HG03066 (cell line): Measurements from ENCODE around the gene GREB1L.

Source experiments
- ATAC-seq: cut with Tn5 transposase; IDR thresholded peaks from one replicate; pipeline ENCODE4 v1.9.1; 2021; ENCODE audit warnings: low read depth; ENCODE audit not compliant: unreplicated experiment

Gene GREB1L

DNA sequence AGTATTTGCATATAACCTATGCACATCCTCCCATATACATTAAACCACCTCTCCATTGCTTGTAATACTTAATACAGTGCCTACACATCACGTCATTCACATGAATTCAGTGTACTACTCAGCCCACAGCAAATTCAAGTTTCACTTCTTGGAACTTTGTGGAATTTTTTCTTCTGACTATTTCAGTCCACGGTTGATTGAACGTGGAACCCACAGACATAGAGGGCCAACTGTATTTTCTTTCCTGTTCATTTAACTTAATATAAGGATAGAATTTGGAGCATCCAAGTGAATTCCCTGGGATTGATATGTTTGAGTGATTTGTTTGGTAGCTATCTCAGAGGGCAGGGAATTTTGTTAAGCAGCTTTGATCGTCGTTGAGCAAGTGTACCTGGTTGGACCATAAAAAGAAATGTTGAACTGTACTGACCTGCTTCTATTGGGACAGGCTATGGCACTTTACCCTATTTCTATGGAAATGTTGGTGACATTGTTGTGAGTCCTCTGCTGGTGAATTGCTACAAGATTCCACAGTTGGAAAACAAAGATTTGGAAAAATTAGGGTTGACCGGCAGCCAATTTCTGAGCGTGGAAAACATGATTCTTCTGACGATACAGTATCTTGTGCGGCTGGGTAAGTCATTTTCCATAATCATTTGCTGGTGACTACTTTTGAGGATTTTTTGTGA lies 201.9 kb downstream of the GREB1L start:
- ATAC-seq, result no peak

DNA sequence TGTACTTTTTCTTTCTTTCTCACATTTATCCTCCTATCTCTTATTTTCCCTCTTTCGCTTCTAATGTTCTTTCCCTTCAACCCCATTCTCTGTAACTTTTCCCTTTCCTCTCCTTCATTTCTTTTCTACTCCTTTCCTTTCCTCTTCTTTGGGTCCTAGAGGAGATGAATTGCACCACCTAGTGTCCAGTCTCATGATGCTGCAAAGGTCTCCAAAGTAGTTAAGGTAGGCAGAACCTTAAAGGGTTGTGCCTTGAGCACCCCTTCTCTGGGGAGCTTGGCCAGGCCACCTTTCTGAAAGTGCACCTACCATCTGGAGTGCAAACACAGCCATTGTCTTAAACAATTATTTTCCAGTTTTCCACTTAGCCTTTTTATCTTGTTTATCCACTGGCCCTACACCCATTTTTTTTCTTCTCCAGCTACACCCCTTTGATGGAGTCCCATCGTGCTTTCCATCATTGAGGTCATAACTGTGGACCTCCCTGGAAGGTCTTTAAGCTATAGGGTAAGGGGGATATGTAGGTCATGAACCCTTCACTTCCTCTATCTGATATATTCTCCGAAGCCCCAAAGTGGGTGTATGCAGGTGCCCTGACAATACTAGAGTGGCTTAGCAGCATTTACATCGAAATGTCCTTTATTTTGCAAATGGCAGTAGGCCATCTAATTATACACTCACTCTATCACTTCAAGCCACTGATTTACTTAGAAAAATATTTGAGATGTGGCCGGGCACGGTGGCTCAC lies 202.6 kb downstream of the GREB1L start:
- no peak for ATAC-seq

DNA sequence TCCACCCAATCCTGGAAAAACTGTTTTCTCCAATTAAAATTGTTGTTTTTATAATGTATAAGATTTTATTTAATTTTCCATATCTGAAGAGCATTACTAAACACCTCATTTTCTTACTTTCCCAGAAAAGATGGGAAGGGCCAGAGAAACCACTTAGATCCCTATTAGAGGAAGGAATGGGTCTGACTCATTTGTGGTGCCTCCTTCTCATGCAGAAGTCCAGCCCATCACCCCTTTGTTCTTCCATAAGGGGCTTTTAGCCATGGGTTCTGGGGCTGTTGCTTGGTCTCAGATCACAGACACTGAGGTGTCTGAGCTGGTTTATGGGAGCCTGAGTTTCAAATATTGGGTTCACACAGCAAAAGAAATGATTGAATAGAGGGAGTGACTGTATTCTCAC lies 206.3 kb downstream of the GREB1L start:
- no peak for ATAC-seq

DNA sequence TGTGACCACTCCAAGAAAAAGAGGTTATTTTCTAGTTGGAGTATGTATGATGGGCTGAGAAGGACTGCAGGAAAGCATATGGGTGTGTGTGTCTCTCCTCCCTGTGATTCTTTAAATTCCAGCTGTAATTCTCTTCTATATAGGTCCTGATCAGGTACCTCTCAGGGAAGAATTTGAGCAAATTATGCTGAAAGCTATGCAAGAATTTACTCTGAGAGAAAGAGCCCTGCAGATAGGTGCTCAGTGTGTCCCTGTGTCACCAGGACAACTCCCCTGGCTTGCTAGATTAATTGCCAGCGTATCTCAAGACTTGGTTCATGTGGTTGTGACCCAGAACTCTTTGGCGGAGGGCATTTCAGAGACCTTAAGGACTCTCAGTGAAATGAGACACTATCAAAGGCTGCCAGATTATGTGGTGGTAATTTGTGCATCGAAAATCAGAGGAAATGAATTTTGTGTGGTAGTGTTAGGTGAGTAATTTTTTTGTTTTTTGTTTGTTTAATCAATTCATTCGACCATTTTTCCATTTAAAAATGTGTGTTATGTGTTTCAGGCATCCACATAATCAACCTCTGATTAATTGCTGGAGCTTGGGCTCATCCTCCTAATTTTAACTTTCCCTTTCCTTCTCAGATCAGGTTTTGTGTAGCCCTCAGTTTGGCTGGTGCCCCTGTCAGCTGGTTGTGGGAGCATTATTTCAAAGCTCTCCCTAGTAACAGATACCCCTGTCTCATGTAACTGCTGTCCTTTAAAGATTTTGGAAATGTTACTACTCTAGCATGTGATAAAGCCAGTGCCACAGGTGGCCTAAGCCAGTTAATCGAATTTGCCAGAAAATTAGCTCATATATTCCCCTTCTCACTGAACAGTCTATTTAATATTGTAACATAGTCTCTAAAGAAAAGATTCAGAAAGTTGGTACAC lies 207.6 kb downstream of the GREB1L start:
- ATAC-seq, result no peak

DNA sequence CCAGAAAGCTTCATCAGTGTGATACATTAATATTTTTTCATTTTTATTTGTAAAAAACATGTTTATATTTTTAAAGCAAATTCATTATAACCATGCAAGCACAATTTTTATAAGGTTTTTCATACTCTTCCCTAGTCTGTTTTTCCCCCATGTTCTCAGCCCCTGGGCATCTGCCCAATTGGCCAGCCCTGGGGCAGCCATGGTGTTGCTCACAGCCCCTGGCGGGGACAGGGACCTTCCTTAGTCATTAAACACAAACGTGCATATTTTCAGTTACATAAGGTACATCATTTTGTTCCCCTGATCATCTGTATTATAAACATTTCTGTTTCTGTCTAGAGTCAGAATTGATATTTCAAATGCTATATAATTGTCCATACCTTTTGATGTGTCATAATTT lies 208.5 kb downstream of the GREB1L start:
- ATAC-seq, result no peak

DNA sequence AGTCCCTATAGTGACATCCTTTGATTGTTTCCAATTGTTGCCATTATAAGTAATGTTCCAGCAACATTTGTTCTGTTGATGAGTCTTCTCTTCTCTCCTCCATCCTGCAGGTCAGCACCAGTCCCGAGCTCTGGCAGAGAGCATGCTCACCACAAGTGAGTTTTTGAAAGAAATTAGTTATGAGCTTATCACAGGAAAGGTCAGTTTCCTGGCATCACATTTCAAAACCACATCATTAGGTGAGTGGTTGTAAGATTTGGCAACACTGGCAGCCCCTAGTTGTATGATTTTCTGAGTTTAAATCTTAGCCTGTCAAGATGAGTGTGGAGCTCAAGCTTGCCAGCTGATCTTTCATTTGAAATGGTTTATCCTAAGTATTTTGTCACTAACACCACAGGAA lies 208.9 kb downstream of the GREB1L start:
- no peak for ATAC-seq

DNA sequence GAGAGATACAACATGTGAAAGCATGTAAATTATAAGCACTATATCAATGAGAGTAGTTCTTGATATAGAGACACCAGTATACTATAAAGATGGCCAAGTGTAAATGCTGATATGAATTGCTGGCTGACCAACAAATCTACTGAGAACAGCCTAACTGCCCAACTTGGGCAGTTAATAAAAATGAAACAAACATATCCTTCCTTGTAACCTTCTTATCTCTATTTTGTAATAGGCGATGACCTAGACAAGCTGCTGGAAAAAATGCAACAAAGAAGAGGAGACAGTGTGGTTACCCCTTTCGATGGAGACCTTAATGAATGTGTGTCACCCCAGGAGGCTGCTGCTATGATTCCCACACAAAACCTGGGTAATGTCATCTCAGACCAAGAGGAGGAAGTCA lies 209.8 kb downstream of the GREB1L start:
- no peak for ATAC-seq

DNA sequence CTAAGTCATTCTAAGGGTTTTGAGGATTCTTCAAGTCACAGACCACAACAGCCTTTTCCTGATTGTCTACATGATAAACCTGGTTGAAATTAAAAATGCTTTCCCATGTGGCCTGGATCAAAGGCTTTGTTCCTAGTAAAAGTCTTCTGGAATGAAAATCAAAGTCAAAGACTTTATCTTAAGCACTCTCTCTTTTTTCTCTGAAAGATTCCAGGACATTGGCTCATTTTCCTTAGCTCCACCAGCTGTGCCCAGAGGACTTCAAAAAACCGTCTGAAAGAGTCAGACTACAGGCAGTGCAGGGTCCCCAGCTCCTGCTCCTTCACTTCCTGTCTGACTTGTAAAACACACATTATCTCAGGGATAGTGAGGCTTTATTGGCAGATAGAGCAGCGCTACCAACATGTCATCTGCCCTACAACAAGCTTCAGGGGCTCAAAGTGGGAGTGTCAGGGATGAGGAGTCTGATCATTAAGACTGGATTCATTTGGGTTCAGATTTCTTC lies 210.3 kb downstream of the GREB1L start:
- ATAC-seq, result no peak

DNA sequence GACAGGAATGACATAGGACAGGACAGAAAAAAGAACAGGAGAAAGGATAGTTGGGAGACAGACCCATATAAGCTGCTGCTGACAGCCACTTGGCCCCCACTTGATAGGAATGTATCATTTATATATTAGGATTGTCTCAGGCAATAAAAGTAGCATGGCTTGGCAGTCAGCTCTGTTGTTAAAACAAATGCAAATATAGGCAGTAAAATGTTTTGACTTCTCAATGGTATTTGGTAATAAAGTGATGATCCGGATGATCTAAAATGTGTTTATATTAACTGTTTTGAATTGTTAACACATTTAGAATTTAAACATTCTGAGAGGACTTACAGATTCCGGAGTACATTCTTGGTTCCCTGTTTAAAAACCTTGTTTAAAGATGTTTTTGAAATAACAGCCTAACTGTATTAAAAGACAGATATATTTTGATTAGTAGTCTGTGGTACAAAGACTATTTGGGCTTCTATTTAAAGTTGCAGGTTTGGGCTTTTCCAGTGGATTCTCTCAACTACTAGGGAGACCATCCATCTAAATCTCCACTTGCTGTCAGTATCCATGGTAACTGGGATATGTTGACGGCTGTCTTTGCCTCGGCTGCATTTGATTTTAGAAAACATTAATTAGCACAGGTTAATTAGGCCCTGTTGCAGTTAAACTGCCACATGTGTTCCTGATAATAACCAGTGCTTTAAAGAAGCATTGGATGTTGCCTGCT lies 210.9 kb downstream of the GREB1L start:
- ATAC-seq, result no peak

DNA sequence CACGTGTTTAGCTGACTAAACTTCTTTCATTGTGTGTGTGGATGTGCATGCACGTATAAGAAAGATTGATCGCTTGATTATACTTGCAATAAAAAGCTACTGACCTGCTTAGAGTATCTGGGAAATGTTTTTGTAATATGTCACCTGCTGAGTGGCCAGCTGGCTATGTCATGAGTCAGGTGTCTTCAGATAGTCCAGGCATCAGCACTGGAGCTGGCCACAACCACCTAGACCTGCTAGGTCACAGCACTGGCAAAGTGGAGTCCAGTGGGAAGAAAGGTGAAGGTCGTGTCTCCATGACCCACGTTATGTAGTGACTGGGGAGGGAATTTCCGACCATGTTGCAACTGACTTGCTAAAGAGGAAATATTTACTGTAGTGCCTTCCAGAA lies 211.5 kb downstream of the GREB1L start:
- ATAC-seq, result no peak

DNA sequence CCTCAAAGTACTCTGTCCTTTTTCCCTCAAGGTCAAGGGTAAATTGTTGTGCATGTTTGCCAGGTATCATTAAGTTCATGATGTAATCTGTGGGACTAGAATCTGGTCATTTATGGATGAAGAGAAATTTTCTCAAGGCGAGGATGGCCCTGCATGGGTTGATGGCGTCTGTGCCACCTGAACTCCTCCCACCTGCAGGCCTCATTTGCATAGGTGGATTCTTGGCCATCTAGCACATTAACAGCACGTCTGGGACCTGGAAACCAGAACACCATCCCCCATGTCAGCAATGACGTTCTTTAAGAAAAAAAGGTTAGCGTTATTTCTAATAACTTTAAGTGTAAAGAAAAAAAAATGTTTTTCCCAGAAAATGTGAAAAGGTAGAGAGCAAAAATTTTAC lies 212.7 kb downstream of the GREB1L start:
- ATAC-seq, result no peak

DNA sequence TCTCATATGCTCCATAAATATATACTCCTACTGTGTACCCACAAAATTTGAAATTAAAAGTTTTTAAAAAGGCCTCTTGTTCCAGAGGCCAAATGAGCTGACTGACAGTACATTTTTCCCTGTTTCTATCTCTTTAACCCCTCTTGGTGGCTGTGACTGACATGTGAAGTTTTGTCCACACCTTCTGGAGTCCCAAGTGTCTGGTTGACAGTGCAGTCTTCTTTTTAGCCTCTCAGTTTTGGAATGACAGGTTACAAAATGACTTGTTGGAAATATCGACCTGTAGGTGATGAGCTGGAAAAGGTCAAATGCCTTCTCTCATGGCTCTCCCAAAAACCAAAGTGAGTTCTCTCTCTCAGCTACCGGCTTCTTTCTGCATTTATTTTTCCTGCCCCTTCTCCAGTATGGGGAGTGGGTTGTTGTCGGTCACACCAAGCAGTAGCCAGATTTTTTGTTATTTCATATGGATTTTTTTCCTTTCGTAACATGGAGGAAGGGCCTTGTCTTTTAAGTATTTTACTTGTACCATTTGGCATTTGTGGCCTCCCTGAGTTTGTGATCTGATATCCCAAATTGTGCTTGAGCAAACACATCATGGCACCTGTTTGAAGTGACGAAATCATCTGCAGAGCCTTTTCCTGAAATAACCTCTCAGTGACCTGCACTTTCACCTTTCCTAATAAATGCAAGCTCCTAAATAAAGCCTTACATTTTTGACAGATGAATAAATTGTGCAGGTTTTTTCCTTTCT lies 214.6 kb downstream of the GREB1L start:
- ATAC-seq, result no peak

DNA sequence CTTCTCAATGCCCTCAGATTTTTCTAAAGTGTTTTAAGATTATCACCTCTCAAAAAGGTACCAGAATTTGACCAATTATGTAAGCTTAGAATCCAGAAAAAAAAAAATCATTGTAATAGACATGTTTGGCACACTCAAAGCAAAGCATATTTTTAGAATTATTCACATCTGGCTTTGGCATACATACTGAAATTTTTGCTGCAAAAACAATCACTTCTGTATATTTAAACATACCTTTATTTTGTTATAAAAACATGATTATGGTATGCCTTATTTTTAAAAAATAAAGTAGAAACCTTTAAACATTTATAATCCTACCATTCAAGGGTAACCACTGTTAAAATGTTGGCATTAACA lies 215.1 kb downstream of the GREB1L start:
- ATAC-seq, result no peak

DNA sequence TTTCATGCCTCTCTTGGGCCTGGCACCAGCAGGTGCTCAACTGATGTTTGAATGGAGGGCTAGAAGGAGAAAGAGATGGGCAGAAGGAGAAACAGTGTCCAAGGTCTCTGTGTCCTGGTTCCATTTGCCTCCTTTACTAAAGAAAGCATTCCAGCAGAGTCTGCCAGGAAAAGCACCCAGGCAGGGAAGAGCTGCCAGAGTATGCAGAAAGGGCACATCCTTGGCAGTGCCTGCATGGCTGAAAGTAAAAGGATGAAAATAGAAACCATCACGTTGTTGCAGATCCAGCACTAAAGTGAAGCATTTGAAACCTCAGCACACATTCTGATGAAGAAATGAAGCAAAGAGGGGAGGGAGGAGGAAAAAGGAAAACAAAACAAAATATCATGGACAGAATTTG lies 216.3 kb downstream of the GREB1L start:
- no peak for ATAC-seq

DNA sequence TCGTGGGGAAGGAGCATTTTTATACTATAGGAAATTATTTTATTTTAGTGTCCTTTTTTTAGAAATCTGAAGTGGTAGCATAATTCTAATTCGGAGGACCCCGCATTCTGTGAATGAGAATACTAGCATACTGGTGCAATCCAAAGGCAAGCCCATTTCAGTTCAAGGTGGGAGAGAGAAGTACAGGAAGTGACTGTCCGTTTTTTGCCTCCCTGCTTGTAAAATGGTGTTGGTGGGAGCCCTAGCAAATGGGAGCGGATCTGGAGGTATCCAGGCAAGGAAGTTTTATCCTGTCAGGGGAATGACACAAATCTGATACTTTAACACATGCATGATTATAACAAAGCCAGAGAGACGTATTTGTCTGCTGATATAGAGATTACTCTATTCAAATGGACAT lies 216.8 kb downstream of the GREB1L start:
- no peak for ATAC-seq

DNA sequence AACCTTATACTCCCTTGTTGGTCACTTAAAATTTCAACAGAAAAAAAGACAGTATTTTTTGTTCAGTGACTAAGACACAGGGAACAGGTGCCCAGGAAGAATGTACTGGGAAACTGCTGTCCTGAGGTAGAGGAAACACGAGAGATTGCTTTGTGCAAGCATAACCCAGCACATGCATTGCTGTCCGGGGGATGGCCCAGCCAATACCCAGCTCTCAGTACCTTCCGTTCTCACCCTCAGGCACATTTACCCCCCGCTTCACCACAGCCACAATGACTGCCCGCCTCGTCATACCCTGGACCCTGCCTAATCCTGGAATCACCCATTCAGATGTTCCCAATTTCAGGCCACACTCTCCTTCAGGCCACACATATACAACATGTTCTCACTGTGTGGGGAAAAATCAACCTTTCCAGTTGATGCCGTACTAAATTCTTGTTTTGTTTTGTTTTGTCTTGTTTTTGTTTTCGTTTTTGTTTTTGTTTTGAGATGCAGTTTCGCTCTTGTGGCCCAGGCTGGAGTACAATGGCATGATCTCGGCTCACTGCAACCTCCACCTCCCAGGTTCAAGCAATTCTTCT lies 217.8 kb downstream of the GREB1L start:
- no peak for ATAC-seq

DNA sequence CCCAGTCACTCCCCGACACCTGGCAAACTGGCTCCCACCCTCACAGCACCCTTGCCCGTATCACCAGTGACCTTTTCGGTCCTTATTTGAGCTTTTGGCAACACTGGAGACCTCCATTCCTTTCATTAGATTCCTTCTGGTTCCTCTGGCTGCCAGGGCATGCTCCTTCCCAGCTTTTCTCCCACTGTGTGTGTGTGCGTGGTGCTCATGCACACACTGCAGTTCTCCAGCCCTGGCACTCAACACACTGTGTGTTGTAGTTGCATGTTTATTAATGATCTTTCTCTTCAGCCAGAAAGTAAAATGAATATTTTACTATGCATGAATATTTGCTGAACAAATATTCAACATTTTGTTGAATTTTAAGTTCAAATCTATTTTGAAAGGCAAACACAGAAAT lies 219.4 kb downstream of the GREB1L start:
- ATAC-seq, result no peak

DNA sequence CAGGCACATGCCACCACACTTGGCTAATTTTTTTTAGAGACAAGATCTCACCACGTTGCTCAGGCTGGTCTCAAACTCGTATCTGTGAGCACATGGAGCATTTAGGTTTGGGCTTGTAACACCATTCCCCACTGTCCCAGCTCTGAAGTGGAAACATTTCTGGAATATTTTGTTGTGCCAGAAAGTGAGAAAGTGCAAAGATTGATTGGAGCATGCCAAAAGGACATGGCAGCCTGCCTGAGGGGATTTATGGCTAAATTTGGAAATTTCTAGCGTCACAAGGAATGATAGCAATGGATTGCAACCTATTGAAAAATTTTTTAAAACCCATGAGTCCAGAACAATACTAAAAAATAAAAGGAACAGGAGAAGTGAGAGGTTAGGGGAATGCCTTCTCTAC lies 221.7 kb downstream of the GREB1L start:
- no peak for ATAC-seq

DNA sequence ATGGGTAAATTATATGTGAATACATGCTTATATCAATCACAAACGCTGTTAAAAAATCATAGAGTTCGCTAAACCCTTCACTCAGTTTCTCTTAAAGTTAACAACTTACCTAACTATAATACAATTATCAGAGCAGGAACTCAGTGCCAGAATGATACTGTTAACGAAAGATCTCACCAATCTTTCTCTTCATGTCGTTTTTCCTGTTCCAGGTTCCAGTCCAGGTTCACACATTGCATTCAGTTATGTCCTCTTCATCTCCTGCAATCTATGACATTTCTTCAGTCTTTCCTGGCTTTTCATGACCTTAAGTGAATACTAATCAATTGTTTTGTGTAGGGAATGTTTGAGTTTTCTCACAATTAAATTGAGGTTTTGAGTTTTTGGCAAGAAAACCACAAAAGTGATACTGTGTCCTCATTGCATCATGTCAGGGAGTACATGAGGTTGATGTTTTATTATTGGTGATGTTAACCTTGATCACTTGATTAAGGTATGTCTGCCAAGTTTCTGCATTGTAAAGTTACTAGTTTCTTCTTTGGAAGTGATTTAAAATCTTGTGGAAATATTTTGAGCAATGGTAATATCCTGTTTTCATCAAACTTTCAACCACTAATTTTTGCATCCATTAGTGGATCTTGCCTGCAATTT lies 226.6 kb downstream of the GREB1L start:
- ATAC-seq, result no peak
